Caki2 (cell line): ENCODE measurements around the gene ZBTB46. TPM values are rescaled to one million over a fixed set of nuclear protein-coding genes. Genes with fewer than 3 reads are reported as not detected.

ENCODE experiments used
- DNase-seq: peaks from one replicate; pipeline ENCODE4 v3.0.0-alpha.2; 2015; ENCODE audit warnings: low read depth
- in situ Hi-C: cut with HindIII; loops from 2 replicates; pipeline ENCODE4 v1.10.0; 2016; ENCODE audit warnings: low sequenced_read_pairs, low pct_unique_long_range_greater_than_20kb, mixed read lengths
- total RNA-seq: library from RNA; depleted of rRNA; stranded (reverse); fragments of >200 nt; shearing (Covaris generic); gene quantifications from 2 replicates; pipeline ENCODE4 v1.2.3, GENCODE V29; 2014; ENCODE audit warnings: low replicate concordance

Gene ZBTB46
- total RNA-seq, 1 experiment from 2014 or later, result 9.6 TPM

DNA sequence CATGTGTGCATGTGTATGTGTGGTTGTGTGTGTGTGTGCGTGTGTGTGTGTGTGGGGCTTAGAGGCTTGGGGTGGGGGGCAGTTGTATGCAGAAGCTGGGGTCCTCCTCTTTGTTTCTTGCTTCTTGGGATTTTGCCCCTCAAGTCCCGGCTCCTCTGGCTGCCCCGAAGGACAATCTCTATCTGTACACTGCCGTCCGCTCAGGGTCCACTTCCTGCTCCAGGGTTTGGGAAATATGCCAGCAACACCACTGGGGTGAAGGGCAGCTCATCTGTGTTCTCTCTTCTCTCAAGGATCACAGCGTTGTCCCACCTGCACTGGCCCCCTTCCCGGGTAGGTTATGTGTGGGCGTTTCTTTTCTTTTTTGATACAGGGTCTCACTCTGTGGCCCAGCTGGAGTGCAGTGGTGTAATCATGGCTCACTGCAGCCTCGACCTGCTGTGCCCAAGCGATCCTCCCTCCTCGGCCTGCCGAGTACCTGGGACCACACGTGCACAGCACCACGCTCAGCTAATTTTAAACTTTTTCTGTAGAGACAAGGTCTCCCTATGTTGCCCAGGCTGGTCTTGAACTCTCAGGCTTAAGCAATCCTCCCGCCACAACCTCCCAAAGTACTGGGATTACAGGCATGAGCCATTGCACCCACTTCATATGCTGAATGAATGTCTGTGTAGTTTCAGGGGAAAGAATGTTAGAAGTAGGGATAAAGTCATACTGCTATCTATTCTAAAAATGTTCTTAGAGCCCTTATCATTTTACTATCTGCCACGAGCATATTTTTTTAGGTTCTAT lies 65.8 kb downstream of the ZBTB46 start:
- in situ Hi-C loops, result no loop called here
- DNase-seq, result no peak

DNA sequence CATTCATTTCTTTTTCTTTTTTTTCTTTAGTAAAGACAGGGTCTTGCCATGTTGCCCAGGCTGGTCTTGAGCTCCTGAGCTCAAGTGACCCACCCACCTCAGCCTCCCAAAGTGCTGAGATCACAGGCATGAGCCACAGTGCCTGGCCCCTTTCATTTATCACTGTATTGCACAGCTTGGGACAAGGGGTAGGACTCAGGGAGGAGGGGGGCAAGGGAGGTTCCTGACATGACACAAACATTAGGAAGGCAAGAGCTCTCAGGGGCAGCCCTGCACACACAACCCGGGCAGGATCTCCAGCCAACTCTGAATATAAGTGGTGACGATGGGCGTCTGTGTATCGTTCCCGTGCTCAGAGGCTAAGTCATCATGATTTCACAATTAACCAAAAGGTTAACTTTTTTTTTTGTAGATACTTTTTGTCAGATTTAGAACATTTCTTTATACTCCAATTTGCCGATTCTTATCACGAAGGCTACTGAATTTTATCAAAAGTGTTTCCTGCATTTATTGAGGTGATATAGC lies 71.6 kb downstream of the ZBTB46 start:
- DNase-seq, result no peak
- in situ Hi-C loops, result no loop called here

DNA sequence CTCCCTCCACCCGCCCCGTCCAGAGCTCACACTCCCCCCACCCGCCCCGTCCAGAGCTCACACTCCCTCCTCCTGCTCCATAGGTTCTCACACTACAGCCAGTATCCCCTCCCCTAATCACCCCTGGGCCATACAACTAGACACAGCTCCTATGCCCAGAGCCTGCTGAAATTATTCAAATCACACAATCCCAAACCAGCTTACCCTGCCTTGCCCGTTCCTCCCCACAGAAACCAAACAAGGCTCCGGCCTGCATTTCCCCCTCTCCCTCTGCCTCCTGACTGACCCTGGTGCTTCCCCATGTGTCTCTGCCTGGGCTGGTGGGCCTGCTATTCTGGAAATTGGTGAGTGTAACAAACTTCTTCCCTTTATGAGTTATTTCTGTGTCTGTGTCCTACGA lies 72.9 kb downstream of the ZBTB46 start:
- DNase-seq, result no peak
- in situ Hi-C loops, result no loop called here

DNA sequence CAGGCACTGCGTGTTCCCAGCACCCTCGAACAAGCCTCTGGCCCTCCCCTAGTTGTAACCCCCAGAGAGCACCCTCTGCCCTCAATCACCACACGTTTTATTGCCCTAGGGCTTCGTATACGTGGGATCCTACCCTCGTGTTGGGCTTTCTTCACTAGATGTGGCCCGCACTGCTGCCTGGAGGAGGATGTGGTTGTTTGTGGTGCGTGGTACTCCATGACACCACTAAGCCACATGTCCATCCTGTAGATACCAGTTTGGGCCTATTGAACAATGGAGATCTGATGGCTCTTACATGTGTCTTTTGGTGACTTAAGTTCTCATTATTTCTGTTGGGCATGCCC lies 74.4 kb downstream of the ZBTB46 start:
- in situ Hi-C loops, result no loop called here
- DNase-seq, result no peak

- DNase-seq, result no peak
- in situ Hi-C loops, result no loop called here
These were observed 75.0 kb downstream of the ZBTB46 start for GRCh38 chr20:63755933-63756647.

DNA sequence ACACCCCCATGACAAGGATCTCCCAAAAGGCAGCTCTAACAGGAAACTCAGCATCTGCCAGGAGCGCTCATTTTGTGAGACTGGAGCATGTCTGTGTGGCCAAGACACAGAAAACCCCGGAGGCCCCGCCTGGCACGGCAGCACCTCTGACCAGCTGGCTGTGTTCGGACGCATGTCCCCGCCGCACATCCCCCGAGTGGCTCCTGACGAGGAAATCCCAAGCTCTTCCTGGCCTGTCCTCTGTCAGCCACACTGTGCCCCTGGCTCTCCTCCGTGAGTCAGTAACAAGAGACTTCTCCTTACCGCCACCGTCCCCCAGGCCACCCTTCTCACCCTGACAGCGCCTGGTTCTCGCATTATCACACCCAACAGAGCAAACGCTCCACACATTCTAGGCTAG lies 77.1 kb downstream of the ZBTB46 start:
- no peak for DNase-seq
- in situ Hi-C loops, result no loop called here

DNA sequence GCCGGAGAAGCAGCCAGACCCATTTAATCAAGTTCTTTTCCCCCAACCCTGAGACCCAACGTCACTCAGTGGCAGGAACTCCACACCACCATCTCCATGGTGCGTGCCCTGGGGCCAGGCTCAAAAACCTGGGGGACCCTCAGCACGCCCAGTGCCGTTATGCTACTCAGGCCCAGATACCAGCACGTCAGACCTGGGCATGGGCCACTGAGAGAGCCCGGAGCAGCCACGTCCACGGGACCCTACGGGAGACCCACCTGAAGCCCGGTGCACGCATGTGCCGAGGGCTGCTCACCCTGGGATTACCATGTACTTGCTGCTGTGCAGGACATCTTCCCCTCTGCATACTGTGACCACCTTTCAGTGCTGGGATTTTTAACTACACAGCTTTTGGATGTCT lies 77.7 kb downstream of the ZBTB46 start:
- in situ Hi-C loops, result no loop called here
- DNase-seq, result no peak

GRCh38 chr20:63752411-63753101 lies 78.5 kb downstream of the ZBTB46 start:
- no peak for DNase-seq
- in situ Hi-C loops, result no loop called here

GRCh38 chr20:63751471-63752271 lies 79.4 kb downstream of the ZBTB46 start:
- no peak for DNase-seq
- in situ Hi-C loops, result no loop called here

- DNase-seq, result no peak
- in situ Hi-C loops, result no loop called here
These were observed 80.1 kb downstream of the ZBTB46 start for GRCh38 chr20:63750807-63751470.

- in situ Hi-C loops, result no loop called here
- no peak for DNase-seq
These were observed 81.2 kb downstream of the ZBTB46 start for GRCh38 chr20:63749597-63750508.

DNA sequence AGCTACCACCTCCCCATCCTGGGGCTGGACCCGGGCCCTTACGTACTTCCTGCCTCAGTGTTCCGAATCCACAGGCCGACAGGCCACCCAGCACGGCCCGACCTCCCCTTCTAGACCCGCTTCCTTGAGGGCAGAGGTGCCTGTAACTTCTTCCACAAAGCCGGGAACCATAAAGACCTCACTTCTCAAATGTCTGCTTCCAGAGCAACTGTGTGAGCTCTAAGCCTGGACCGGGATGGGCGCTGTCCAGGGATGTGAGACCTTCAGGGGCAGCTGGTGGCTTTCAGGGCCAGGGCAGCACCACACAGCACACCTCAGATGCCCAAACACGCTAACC lies 82.2 kb downstream of the ZBTB46 start:
- in situ Hi-C loops, result no loop called here
- DNase-seq, result no peak

GRCh38 chr20:63748070-63748933 lies 82.8 kb downstream of the ZBTB46 start:
- DNase-seq, result no peak
- in situ Hi-C loops, result no loop called here

GRCh38 chr20:63747622-63748069 lies 83.4 kb downstream of the ZBTB46 start:
- in situ Hi-C loops, result no loop called here
- no peak for DNase-seq

DNA sequence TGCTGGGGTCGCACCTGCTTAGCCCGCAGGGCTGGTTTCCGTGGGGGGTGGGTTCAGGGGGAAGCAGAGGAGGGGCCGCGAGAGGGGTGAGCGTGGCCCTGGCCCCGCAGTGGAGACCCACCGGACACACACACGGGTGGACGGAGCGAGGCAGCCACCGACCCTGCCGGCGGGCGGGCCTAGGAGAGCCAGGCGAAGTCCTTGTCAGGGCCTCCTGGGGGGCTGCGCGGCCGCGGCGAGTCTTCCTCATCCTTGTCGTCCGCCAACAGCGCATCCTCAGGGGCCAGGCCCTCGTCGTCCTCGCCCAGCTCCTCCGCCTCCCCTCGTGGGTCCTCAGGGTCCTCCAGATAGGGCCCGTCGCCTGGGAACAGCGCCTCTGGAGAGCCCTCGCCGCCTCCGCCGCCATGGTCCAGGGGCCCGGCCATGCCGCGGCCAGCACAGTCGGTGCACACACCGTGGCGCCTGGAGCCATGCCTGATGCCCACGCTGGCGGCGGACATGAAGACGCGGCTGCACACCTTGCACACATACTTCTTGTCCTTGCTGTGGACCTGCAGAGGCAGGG lies 84.2 kb downstream of the ZBTB46 start:
- in situ Hi-C loops, result no loop called here

More for the DNA sequence above, 84.2 kb downstream of the ZBTB46 start:
- no peak for DNase-seq
